H1 (cell line): ENCODE data around the gene TIMM8A.

Experiments used
- CREB1 ChIP-seq: IDR thresholded peaks from 2 replicates; pipeline ENCODE4 v1.6.1; 2012; ENCODE audit warnings: inconsistent platforms
- JUND ChIP-seq: IDR thresholded peaks from 2 replicates; pipeline ENCODE4 v1.6.1; 2011; ENCODE audit warnings: mild to moderate bottlenecking, improper control_type of control experiment, low read length
- SP1 ChIP-seq: IDR thresholded peaks from 2 replicates; pipeline ENCODE4 v1.6.1; 2011; ENCODE audit warnings: low read depth, low read length
- SUZ12 ChIP-seq: fragments of 200-600 bp; sonication (generic); IDR thresholded peaks from 2 replicates; pipeline ENCODE4 v1.6.1; 2012; ENCODE audit warnings: mild to moderate bottlenecking, inconsistent platforms, low read length, moderate library complexity, mixed read lengths
- TCF12 ChIP-seq: IDR thresholded peaks from 2 replicates; pipeline ENCODE4 v1.6.1; 2011; ENCODE audit warnings: low read depth, mild to moderate bottlenecking, low read length
- ZNF274 ChIP-seq: IDR thresholded peaks from 2 replicates; pipeline ENCODE4 v1.7.0; 2012; ENCODE audit warnings: low read length, borderline replicate concordance; ENCODE audit errors: extremely low read depth
- TF ChIP-seq, protein P1 (sequence below), 3 experiments: IDR thresholded peaks; 1 replicate in 2 of 3; 2 replicates in 1 of 3; pipeline versions ENCODE4 v1.5.1 to v1.6.1; 2011; ENCODE audit warnings: low read length in 3 of 3, mild to moderate bottlenecking in 3 of 3, inconsistent platforms in 2 of 3, low read depth in 1 of 3, moderate library complexity in 1 of 3; ENCODE audit not compliant: insufficient read depth in 1 of 3; ENCODE audit errors: control extremely low read depth in 1 of 3
- TF ChIP-seq, protein P2 (sequence below): IDR thresholded peaks from 2 replicates; pipeline ENCODE4 v1.6.1; 2012; ENCODE audit warnings: low read length, inconsistent platforms

DNA sequence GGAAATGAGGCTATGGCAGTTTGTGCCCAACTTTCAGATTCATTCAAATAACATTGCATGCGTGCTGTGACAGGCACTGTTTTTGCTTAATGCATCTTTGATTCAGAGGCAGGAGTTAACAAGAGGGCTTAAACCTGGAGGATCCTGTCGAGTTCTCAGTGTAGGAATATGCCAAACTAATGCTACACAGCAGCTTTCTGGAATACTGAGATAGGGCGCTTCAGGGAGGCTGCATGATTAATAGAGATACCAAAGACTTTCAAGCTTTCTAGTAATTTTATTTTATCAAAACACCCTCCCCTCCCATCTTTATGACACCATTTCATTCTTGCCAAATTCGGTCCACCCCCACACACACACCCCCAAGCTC lies 636 bp upstream of the TIMM8A start:
- TF ChIP-seq ZNF274 (no peak), SP1 (no peak), CREB1 (no peak), TCF12 (no peak), JUND (no peak), SUZ12 (no peak)
- TF ChIP-seq, protein P1, sequence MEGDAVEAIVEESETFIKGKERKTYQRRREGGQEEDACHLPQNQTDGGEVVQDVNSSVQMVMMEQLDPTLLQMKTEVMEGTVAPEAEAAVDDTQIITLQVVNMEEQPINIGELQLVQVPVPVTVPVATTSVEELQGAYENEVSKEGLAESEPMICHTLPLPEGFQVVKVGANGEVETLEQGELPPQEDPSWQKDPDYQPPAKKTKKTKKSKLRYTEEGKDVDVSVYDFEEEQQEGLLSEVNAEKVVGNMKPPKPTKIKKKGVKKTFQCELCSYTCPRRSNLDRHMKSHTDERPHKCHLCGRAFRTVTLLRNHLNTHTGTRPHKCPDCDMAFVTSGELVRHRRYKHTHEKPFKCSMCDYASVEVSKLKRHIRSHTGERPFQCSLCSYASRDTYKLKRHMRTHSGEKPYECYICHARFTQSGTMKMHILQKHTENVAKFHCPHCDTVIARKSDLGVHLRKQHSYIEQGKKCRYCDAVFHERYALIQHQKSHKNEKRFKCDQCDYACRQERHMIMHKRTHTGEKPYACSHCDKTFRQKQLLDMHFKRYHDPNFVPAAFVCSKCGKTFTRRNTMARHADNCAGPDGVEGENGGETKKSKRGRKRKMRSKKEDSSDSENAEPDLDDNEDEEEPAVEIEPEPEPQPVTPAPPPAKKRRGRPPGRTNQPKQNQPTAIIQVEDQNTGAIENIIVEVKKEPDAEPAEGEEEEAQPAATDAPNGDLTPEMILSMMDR (IDR thresholded peaks at IDR 0.05; ENCODE audit: control extremely low read depth in 1 of 3, insufficient read depth in 1 of 3, low read depth in 1 of 3, low read length in 3 of 3), result no peak
- TF ChIP-seq, protein P2, sequence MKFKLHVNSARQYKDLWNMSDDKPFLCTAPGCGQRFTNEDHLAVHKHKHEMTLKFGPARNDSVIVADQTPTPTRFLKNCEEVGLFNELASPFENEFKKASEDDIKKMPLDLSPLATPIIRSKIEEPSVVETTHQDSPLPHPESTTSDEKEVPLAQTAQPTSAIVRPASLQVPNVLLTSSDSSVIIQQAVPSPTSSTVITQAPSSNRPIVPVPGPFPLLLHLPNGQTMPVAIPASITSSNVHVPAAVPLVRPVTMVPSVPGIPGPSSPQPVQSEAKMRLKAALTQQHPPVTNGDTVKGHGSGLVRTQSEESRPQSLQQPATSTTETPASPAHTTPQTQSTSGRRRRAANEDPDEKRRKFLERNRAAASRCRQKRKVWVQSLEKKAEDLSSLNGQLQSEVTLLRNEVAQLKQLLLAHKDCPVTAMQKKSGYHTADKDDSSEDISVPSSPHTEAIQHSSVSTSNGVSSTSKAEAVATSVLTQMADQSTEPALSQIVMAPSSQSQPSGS, result no peak
